ENCODE data around the gene PRRT3. TPM values are rescaled to one million over a fixed set of nuclear protein-coding genes. Genes with fewer than 3 reads are reported as not detected.

PRRT3 gene
- total and polyA plus RNA-seq, 2 of the 4 experiments (the other 2 are of a cell fraction), result 0.72 to 4.2 TPM

DNA sequence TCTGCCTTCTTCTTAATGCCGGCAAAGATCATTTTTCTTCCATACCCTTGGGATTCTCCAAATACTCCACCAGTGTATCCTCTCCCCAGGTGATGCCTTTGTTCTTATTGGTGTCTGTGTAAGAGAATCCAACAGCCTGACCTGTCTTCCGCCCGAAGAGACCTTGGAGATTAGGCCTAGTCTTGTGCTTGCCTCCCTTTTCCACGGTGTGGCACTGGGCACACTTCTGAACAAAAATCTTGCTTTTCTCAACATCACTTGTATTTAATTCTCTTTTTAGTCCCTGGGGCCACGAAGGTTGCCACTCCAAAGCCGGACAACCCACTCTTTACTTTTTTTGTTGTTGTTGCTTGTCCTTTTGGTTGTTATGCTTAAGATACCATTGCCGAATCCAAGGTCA, 48.5 kb upstream of the PRRT3 start:
- no TSS peak for BruUV-seq (replicated peaks)
- Histone ChIP-seq H2AK9ac (replicated peaks; ENCODE audit: low read depth, low read length, poor library complexity) (no peak overlapping the region), H3K27ac (ENCODE audit: insufficient read depth, low read length) (no peak overlapping the region), H2BK15ac (ENCODE audit: low read depth, low read length) (no peak overlapping the region), H2AFZ (replicated peaks; ENCODE audit: low read length, poor library complexity) (no peak overlapping the region), H3K36me3 (ENCODE audit: control insufficient read depth, insufficient read depth, low read length) (peaks cover 8% of the 10 kb centered on the region; the same call in 1 of the 2 replicates), H3K27me3 (ENCODE audit: control insufficient read depth, insufficient read depth, low read length) (no peaks in the 10 kb centered on the region), H3K4me3 (ENCODE audit: insufficient read depth, low read depth, low read length) (no peak overlapping the region), H3K4me2 (ENCODE audit: low read depth, low read length) (no peak overlapping the region), H3K9me1 (ENCODE audit: insufficient read depth, low read length) (0 out of 2 replicates have a peak, but pooled peaks cover 2% of the 10 kb centered on the region), H3K14ac (replicated peaks; ENCODE audit: low read depth, low read length) (no peak overlapping the region), H2BK5ac (ENCODE audit: low read depth, low read length, poor library complexity, severe bottlenecking) (no peak overlapping the region), H2AK5ac (ENCODE audit: low read depth, low read length) (no peak overlapping the region), H3K9ac (ENCODE audit: low read depth, low read length) (no peak overlapping the region), H2BK120ac (ENCODE audit: low read depth, low read length) (no peak overlapping the region), H3K4ac (ENCODE audit: low read depth, low read length) (no peak overlapping the region), H4K5ac (ENCODE audit: low read depth, low read length) (no peak overlapping the region), H3K79me1 (ENCODE audit: low read depth in 1 of 2, low read length in 2 of 2) (peaks cover 15 to 18% of the 10 kb centered on the region in 2 experiments), H4K20me1 (ENCODE audit: insufficient read depth, low read length) (no peaks in the 10 kb centered on the region), H3K23ac (ENCODE audit: low read depth, low read length) (no peak overlapping the region), H4K8ac (ENCODE audit: low read depth in 2 of 2, low read length in 2 of 2) (no peak overlapping the region), H3K4me1 (ENCODE audit: control insufficient read depth, insufficient read depth, low read length) (no peaks in the 10 kb centered on the region), H2BK20ac (ENCODE audit: low read depth, low read length) (no peak overlapping the region), H3K18ac (ENCODE audit: low read depth, low read length) (no peak overlapping the region), H4K91ac (ENCODE audit: insufficient read depth, low read depth, low read length) (no peak overlapping the region), H3K9me3 (ENCODE audit: control insufficient read depth, insufficient read depth, low read length) (no peaks in the 10 kb centered on the region), H3K56ac (ENCODE audit: extremely low read depth, insufficient read depth, low read length) (no peak overlapping the region)
- TF ChIP-seq RAD21 (IDR thresholded peaks at IDR 0.05; ENCODE audit: low read length) (no peak), RCOR1 (IDR thresholded peaks at IDR 0.05; ENCODE audit: insufficient replicate concordance, low read length) (no peak), FOS (IDR thresholded peaks at IDR 0.05; ENCODE audit: low read depth, low read length) (no peak), RFX5 (IDR thresholded peaks at IDR 0.05; ENCODE audit: low read depth, low read length) (no peak), MAFK (IDR thresholded peaks at IDR 0.05; ENCODE audit: low read depth, low read length) (no peak), CHD1 (IDR thresholded peaks at IDR 0.05; ENCODE audit: low read depth, low read length) (no peak), CEBPB (IDR thresholded peaks at IDR 0.05; ENCODE audit: low read depth, low read length) (no peak)
- TF ChIP-seq, protein P1, sequence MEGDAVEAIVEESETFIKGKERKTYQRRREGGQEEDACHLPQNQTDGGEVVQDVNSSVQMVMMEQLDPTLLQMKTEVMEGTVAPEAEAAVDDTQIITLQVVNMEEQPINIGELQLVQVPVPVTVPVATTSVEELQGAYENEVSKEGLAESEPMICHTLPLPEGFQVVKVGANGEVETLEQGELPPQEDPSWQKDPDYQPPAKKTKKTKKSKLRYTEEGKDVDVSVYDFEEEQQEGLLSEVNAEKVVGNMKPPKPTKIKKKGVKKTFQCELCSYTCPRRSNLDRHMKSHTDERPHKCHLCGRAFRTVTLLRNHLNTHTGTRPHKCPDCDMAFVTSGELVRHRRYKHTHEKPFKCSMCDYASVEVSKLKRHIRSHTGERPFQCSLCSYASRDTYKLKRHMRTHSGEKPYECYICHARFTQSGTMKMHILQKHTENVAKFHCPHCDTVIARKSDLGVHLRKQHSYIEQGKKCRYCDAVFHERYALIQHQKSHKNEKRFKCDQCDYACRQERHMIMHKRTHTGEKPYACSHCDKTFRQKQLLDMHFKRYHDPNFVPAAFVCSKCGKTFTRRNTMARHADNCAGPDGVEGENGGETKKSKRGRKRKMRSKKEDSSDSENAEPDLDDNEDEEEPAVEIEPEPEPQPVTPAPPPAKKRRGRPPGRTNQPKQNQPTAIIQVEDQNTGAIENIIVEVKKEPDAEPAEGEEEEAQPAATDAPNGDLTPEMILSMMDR (conservative IDR thresholded peaks at IDR 0.05; ENCODE audit: low read depth, low read length), result no peak
- TF ChIP-seq, protein P2, sequence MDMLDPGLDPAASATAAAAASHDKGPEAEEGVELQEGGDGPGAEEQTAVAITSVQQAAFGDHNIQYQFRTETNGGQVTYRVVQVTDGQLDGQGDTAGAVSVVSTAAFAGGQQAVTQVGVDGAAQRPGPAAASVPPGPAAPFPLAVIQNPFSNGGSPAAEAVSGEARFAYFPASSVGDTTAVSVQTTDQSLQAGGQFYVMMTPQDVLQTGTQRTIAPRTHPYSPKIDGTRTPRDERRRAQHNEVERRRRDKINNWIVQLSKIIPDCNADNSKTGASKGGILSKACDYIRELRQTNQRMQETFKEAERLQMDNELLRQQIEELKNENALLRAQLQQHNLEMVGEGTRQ (IDR thresholded peaks at IDR 0.05; ENCODE audit: low read depth, low read length), result no peak
- TF ChIP-seq, protein P3, sequence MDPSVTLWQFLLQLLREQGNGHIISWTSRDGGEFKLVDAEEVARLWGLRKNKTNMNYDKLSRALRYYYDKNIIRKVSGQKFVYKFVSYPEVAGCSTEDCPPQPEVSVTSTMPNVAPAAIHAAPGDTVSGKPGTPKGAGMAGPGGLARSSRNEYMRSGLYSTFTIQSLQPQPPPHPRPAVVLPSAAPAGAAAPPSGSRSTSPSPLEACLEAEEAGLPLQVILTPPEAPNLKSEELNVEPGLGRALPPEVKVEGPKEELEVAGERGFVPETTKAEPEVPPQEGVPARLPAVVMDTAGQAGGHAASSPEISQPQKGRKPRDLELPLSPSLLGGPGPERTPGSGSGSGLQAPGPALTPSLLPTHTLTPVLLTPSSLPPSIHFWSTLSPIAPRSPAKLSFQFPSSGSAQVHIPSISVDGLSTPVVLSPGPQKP (IDR thresholded peaks at IDR 0.05; ENCODE audit: borderline replicate concordance, low read depth, low read length), result no peak
- DNase-seq (no peak), ATAC-seq (ENCODE audit: low read depth) (no peak)
- intact Hi-C loops (cut with micrococcal nuclease), result no loop called here
- WGBS, 2 experiments (ENCODE audit: extremely low coverage in 2 of 2, insufficient read length in 1 of 2), result no CpG with 5 or more reads among the region's 7 CpGs
- in situ Hi-C loops (cut with MboI; ENCODE audit: low sequenced_read_pairs), result no loop called here
- ChIA-PET POLR2A (ENCODE audit: unreplicated experiment) (no interaction called here), CTCF (no interaction called here)
- dilution Hi-C loops (cut with HindIII; ENCODE audit: low sequenced_read_pairs, unreplicated experiment), result no loop called here
